NCI-H345 (cell line): ENCODE measurements around the gene COL17A1.

ENCODE experiments used
- DNase-seq: peaks from one replicate; lab custom pipeline; 2025; lab: John Stamatoyannopoulos, UW

Gene COL17A1

DNA sequence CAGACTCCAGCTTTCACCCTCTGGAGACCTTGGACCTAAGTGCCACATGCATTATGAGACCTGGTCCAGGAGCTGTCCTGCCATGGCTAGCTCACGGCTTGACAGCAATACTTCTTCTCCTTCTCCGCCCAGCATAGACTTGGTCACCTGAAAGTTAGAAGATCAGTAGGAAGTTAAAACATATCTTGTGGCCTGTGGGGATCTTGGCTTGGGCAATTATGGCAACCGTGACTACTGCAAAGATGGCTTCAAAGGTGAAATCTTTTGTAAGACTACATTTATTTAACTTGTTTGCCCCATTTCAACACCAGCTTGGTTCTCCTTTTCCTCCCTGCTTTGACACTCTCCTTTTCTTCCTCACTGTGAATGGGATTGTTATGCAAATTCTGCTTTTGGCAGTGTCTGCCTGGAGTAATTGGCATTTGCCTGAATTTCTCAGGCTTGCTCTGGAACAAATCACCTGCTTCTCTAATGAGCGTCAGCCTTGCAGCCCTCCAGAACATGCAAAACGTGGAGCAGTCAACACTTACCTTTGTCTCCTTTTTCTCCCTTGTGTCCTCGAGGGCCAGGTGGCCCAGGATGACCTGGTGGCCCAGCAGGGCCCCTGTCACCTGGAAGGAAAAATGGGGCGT, 53.4 kb downstream of the COL17A1 start:
- peak; percentile 60 for DNase-seq

GRCh38 chr10:104031631-104032030, 54.0 kb downstream of the COL17A1 start:
- DNase-seq, result no peak

DNA sequence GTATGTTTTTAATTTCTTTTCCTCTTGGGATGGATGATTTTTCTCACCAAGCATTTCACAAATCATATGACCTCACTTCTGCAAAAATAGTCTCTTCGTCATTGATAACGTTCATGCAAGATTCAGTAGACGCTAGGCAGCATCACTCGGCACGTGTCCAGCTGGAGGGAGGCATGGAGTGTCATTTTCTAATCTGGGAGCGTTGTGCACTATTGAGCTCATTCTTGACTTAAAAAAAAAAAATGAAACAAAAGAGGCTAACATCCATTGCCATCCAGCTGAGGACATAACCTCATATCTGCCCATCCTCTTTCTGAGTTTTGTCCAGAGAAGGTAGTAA, 56.2 kb downstream of the COL17A1 start:
- no peak for DNase-seq

DNA sequence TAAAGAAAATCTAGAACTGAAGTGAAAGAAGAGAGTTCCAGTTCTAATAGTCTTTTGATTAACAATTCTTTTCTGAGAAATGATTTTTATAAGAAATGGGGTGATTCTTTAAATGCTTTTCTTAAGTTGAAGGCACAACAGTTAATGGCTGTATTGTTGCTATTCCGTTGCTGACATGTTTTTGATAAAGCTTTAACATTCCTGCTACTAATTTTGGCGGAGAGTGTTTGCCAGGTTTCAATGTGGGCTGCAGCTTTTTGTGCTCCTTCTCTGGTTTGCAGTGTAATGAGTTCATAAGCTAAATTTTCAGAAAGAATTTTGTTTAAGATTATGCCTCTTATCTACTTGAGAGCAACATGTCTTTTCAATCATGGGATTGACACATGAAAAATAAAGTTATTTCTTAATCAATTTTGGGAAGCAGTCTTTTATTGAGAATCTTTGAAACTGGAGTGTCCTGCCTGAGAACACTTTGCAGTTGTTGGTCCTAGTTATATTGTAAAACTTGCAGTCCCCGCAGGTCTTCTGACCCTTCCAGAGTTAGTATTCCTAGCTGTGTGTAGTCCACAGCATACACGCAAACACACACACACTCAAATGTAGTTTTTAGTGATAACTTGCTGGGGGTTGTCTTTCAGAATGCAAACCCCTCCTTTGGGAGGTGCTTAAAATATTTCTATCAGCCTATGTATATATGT, 56.7 kb downstream of the COL17A1 start:
- DNase-seq, result no peak

- peak; percentile 0 for DNase-seq
These were observed 57.5 kb downstream of the COL17A1 start for GRCh38 chr10:104028146-104028545.

- no peak for DNase-seq
These were observed 58.9 kb downstream of the COL17A1 start for GRCh38 chr10:104026762-104027161.

DNA sequence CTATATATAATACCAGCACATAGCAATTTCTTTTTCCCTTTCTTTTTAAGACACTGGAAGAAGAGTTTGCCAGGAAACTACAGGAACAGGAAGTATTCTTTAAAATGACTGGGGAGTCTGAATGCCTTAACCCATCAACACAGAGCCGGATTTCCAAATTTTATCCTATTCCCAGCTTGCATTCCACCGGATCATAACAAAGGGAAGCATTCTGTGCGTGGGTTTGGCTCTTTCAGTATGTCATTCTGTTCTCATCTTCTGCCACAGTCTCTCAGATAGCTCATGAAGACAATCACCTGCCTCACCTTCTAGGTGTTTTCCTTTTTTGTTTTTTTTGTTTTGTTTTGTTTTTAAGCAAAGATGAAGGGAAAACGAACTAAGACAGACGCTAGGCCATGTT, 60.2 kb downstream of the COL17A1 start:
- DNase-seq, result no peak

- DNase-seq, result no peak
These were observed 63.7 kb downstream of the COL17A1 start for GRCh38 chr10:104022026-104022425.

DNA sequence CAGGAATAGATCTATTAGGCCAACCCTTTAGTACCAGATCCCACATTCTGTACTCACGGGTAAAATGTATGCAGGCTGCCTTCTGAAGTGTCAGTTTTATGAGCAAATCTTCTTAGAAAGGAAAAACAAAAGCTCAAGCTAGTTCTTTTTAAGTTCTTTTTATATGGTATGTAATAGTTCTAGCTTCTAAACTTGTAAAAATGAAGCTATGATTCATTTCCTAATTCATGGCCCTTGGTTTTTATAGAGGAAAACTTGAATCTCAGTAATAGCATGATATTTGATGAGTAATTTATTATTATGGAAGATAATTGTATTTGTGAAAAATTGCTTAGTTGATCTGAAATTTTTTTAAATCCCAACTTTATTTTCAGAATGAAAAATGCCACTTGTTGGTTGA, 64.4 kb downstream of the COL17A1 start:
- no peak for DNase-seq

GRCh38 chr10:104020020-104020419, 65.7 kb downstream of the COL17A1 start:
- no peak for DNase-seq

DNA sequence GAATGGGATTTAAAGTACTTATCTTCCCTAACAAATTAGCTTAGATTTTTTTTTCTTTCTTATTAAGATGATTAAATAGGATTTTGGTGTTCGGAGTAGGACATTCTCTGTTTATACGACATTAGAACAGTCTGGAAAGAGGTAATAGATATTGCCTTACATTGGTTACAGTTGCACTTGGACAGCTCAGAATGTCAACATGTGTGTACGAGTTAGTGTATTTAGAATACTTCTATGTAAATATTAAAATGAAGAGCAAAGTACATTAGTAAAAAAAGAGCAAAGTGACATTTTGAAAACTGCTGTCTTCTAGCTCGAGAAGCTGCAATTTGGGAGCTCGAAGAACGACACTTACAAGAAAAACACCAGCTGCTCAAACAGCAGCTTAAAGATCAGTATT, 67.2 kb downstream of the COL17A1 start:
- no peak for DNase-seq

DNA sequence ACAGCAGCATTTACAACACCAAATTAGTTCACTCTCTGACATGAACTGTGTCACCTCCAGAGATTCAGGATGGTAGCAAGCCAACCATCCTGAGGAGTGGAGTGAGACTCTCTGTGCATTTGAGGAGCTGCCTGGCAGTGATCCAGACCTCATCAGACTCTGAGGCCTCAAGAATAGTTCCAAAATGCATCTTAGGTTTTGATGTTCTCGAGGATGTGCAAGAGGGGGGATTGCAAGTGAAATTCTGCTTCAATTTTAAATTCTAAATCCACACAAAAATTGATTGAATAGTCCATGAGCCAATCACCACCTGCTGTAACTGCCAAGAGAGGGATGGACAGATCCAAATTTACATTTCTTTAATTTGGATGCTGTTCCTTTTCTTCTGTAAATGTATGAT, 69.0 kb downstream of the COL17A1 start:
- DNase-seq, result no peak

DNA sequence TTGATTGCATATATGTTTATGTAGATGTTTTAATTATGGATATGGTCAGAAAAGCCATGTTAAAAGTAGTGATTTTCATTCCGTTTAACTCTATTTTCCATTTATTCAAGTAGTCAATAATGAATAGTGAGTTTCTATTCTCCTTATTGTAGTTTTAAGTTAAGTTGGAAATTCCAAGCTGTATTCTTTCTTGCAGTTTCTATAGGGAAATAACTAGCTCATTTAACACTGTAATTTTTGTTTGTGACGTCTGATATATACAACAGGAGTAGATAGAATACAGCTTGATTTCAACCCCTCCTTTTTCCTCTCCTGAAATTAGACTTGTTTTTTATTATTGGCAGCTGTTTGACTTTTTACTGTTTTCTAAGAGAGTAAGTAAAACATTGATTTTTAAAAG, 71.5 kb downstream of the COL17A1 start:
- no peak for DNase-seq

GRCh38 chr10:104013489-104013888, 72.2 kb downstream of the COL17A1 start:
- no peak for DNase-seq

- DNase-seq, result no peak
These were observed 73.8 kb downstream of the COL17A1 start for GRCh38 chr10:104011904-104012303.

DNA sequence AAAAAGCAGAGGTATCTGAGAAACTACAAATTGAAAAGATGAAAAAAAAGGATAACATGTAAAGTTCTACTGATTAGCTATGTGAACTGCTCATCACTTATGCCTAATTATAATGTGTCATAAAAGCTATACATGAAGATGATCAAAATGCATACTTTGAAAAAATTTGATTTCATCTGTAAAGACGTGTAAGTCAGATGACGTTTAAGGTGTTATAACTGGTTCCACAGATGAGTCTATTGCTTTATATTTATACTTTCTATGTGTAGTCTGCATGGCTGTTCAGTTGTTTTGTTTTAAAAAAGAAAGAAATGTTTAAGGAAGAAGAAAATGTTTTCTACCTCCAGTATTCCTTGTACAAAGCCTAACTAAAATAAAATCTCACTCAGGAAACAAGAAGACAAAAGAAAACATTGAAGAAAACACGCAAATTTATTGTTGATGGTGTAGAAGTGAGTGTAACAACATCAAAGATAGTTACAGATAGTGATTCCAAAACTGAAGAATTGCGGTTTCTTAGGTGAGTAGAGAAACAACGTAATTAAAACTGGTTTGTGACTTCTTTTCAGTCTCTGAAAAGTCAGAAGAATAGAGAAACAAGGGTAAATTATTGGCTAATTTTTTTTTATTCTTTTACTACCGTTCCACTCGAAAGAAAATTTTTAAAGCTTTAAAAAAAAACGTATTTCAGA, 80.4 kb downstream of the COL17A1 start:
- DNase-seq, result no peak

DNA sequence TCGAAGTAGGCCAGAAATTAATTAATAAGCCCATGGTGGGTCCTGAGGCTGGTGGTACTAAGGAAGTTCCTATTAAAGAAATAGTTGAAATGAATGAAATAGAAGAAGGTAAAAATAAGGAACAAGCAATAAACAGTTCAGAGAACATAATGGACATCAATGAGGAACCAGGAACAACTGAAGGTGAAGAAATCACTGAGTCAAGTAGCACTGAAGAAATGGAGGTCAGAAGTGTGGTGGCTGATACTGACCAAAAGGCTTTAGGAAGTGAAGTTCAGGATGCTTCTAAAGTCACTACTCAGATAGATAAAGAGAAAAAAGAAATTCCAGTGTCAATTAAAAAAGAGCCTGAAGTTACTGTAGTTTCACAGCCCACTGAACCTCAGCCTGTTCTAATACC, 82.8 kb downstream of the COL17A1 start:
- DNase-seq, result no peak

DNA sequence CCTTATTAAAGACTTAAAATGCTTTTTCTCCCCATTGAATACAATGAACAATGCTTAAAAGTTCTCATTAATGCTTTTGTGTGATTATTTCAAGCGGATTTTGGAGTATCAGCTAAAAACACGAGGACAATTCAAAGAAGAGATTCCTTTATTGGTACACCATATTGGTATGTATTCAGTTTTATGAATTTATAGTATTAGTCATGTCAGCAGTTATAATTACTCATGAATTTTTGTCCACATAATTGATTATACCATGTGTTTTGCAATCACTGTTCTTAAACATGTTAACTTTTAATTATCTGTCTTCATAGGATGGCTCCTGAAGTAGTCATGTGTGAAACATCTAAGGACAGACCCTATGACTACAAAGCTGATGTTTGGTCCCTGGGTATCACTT, 86.9 kb downstream of the COL17A1 start:
- no peak for DNase-seq

GRCh38 chr10:103995134-103995533, 90.5 kb downstream of the COL17A1 start:
- DNase-seq, result no peak

GRCh38 chr10:103991393-103992128, 94.1 kb downstream of the COL17A1 start:
- no peak for DNase-seq

- no peak for DNase-seq
These were observed 95.1 kb downstream of the COL17A1 start for GRCh38 chr10:103990531-103990930.

DNA sequence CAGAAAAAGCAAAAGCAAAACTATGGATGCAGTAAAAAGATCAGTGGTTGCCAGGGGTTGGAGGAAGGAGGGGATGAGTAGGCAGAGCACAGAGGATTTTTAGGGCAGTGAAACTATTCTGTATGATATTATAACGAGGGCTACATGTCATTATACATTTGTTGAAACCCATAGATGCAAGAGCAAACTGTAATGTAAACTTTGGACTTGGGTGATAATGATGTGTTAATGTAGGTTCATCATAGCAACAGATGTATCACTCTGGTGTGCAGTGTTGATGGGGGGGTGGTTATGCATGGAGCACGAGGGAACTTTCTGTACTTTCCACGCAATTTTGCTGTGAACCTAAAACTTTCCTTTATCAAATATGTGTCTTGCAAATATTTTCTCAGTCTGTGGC, 95.6 kb downstream of the COL17A1 start:
- DNase-seq, result no peak

DNA sequence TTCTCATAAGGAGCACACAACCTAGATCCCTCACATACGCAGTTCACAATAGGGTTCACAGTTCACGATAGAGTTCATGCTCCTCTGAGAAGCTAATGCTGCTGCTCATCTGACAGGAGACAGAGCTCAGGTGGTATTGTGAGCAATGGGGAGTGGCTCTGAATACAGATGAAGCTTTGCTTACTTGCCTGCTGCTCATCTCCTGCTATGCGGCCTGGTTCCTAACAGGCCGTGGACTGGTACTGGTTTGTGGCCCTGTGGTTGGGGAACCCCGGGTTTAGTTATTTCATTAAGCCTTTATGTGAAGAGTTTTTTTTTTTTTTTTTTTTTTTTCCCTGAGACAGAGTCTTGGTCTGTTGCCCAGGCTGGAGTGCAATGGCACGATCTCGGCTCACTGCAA, 99.3 kb downstream of the COL17A1 start:
- no peak for DNase-seq
